ENCODE measurements around the gene ADARB1. TPM values are rescaled to one million over a fixed set of nuclear protein-coding genes. Genes with fewer than 3 reads are reported as not detected.

Gene ADARB1
- total and polyA plus RNA-seq, 2 of the 4 experiments (the other 2 are of a cell fraction) = 39.8 to 47.3 TPM

DNA sequence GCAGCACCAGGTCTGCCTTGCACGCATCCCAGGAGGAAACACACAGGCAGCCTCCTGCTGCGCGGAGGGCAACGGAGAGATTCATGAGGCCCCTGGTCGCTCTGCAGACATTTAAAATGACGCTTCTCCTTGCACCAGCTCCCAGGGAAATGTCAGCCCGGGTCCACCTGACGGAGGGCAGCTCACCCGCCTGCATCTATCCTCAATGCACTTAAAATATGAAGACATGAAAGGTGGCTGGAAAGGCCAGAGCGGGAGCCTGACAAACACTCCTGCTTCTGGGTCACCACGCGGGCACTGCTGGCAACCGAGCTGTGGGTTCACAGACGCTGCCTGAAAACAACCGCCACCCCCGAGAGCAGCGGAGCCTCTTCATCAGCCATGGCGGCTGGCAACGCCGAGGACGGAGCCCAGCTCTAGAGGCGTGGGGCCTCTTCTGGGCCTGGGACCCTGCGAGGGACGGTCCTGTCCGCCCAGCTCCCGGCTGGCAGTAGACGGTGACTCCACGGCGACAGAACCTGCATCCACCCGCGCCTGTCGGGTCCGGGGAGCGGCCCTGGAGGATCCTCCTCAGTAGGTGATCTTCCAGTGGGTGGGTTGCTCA lies 190.6 kb downstream of the ADARB1 start:
- Histone ChIP-seq H3K79me1 (ENCODE audit: low read depth in 1 of 2, low read length in 2 of 2) (peaks cover 0 to 21% of the 10 kb centered on the region in 2 experiments), H2AK5ac (ENCODE audit: low read depth, low read length) (no peak overlapping the region), H3K4me3 (ENCODE audit: insufficient read depth, low read depth, low read length) (no peak overlapping the region), H3K27ac (ENCODE audit: insufficient read depth, low read length) (no peak overlapping the region), H2BK20ac (ENCODE audit: low read depth, low read length) (no peak overlapping the region), H3K9ac (ENCODE audit: low read depth, low read length) (no peak overlapping the region), H2BK5ac (ENCODE audit: low read depth, low read length, poor library complexity, severe bottlenecking) (no peak overlapping the region), H4K8ac (ENCODE audit: low read depth in 2 of 2, low read length in 2 of 2) (no peak overlapping the region), H4K5ac (ENCODE audit: low read depth, low read length) (no peak overlapping the region), H2AFZ (replicated peaks; ENCODE audit: low read length, poor library complexity) (no peak overlapping the region), H3K36me3 (ENCODE audit: control insufficient read depth, insufficient read depth, low read length) (peaks cover 57% of the 10 kb centered on the region), H3K23ac (ENCODE audit: low read depth, low read length) (no peak overlapping the region), H3K56ac (ENCODE audit: extremely low read depth, insufficient read depth, low read length) (no peak overlapping the region), H3K9me1 (ENCODE audit: insufficient read depth, low read length) (peaks cover 7% of the 10 kb centered on the region; the same call in 1 of the 2 replicates), H4K20me1 (ENCODE audit: insufficient read depth, low read length) (peaks cover 42% of the 10 kb centered on the region), H3K9me3 (ENCODE audit: control insufficient read depth, insufficient read depth, low read length) (no peaks in the 10 kb centered on the region), H2AK9ac (replicated peaks; ENCODE audit: low read depth, low read length, poor library complexity) (no peak overlapping the region), H3K18ac (ENCODE audit: low read depth, low read length) (no peak overlapping the region), H2BK15ac (ENCODE audit: low read depth, low read length) (no peak overlapping the region), H2BK120ac (ENCODE audit: low read depth, low read length) (no peak overlapping the region), H3K4ac (ENCODE audit: low read depth, low read length) (no peak overlapping the region), H4K91ac (ENCODE audit: insufficient read depth, low read depth, low read length) (no peak overlapping the region), H3K27me3 (ENCODE audit: control insufficient read depth, insufficient read depth, low read length) (no peaks in the 10 kb centered on the region), H3K4me2 (ENCODE audit: low read depth, low read length) (no peak overlapping the region), H3K4me1 (ENCODE audit: control insufficient read depth, insufficient read depth, low read length) (no peaks in the 10 kb centered on the region), H3K14ac (replicated peaks; ENCODE audit: low read depth, low read length) (no peak overlapping the region)
- no peak for TF ChIP-seq SMC3 (IDR thresholded peaks at IDR 0.05; ENCODE audit: low read depth, low read length)
- no peak for TF ChIP-seq MAZ (IDR thresholded peaks at IDR 0.05; ENCODE audit: borderline replicate concordance, low read depth, low read length)
- TF ChIP-seq RAD21 (IDR thresholded peaks at IDR 0.05; ENCODE audit: low read length) = no peak
- TF ChIP-seq CEBPB (IDR thresholded peaks at IDR 0.05; ENCODE audit: low read depth, low read length) = no peak
- TF ChIP-seq USF2 (IDR thresholded peaks at IDR 0.05; ENCODE audit: low read depth, low read length) = no peak
- TF ChIP-seq BHLHE40 (IDR thresholded peaks at IDR 0.05; ENCODE audit: low read depth, low read length) = no peak
- no peak for TF ChIP-seq RFX5 (IDR thresholded peaks at IDR 0.05; ENCODE audit: low read depth, low read length)
- POLR2A ChIA-PET (ENCODE audit: unreplicated experiment) = no interaction called here
- no TSS peak for BruUV-seq (replicated peaks)
- in situ Hi-C loops (cut with MboI; ENCODE audit: low sequenced_read_pairs) = no loop called here
- dilution Hi-C loops (cut with HindIII; ENCODE audit: low sequenced_read_pairs, unreplicated experiment) = no loop called here
- intact Hi-C loops (cut with micrococcal nuclease) = no loop called here
- ATAC-seq (ENCODE audit: low read depth) = no peak
- WGBS, 2 experiments (ENCODE audit: extremely low coverage in 2 of 2, insufficient read length in 1 of 2) = 90% methylated on average over 15 of the region's 34 CpGs; no CpG with 5 or more reads in 1 of the 2 experiments
- CTCF ChIA-PET = no interaction called here
- DNase-seq = no peak

Data from IMR-90 (cell line).